Heart left ventricle (tissue), 16 donors: ENCODE results near the gene REV3L. TPM values are rescaled to one million over a fixed set of nuclear protein-coding genes. Genes with fewer than 3 reads are reported as not detected.

Experiments
- ATAC-seq, 4 donors: fragments of 200-7000 bp; cut with Tn5 transposase; one replicate each; pipeline ENCODE4 v1.9.1; 2020 to 2022; ENCODE audit warnings: moderate library complexity in 4 of 4, mild to moderate bottlenecking in 3 of 4, moderate number of reproducible peaks in 1 of 4
- DNase-seq, 5 donors: peaks; one replicate each; pipeline ENCODE4 v3.0.0-alpha.2; 2020
- H3K27ac ChIP-seq, 12 donors: fragments of 200-600 bp; sonication (generic) in 4 of 12; one replicate each; pipeline versions ENCODE4 v1.5.0 to v1.8.0; 2016 to 2022; ENCODE audit warnings: mild to moderate bottlenecking in 2 of 12
- H3K27me3 ChIP-seq, 9 donors: fragments of 200-600 bp; sonication (generic) in 2 of 9; one replicate each; pipeline versions ENCODE4 v1.5.1 to v1.8.0; 2016 to 2022; ENCODE audit warnings: mild to moderate bottlenecking in 3 of 9
- H3K36me3 ChIP-seq, 9 donors: fragments of 200-600 bp; sonication (generic) in 2 of 9; one replicate each; pipeline versions ENCODE4 v1.5.0 to v1.8.0; 2018 to 2022; ENCODE audit warnings: mild to moderate bottlenecking in 2 of 9
- H3K4me1 ChIP-seq, 12 donors: fragments of 200-600 bp; sonication (generic) in 4 of 12; one replicate each; pipeline versions ENCODE4 v1.5.0 to v1.8.0; 2016 to 2022; ENCODE audit warnings: mild to moderate bottlenecking in 3 of 12
- H3K4me3 ChIP-seq, 12 donors: fragments of 200-600 bp; sonication (generic) in 4 of 12; one replicate each; pipeline versions ENCODE4 v1.5.0 to v1.8.0; 2017 to 2022; ENCODE audit warnings: mild to moderate bottlenecking in 9 of 12, moderate library complexity in 4 of 12
- H3K9me3 ChIP-seq, 12 donors: fragments of 200-600 bp; sonication (generic) in 4 of 12; one replicate each; pipeline versions ENCODE4 v1.5.0 to v1.8.0; 2016 to 2022; ENCODE audit warnings: mild to moderate bottlenecking in 1 of 12
- CTCF ChIP-seq, 12 donors: fragments of 200-600 bp; sonication (generic) in 4 of 12; IDR thresholded peaks; one replicate each; pipeline versions ENCODE4 v1.5.0 to v1.8.0; 2018 to 2022; ENCODE audit warnings: antibody characterized with exemption in 12 of 12, mild to moderate bottlenecking in 5 of 12
- POLR2A ChIP-seq, 2 donors: fragments of 450-650 bp; IDR thresholded peaks; one replicate each; pipeline ENCODE4 v1.6.1; 2017; ENCODE audit warnings: antibody characterized with exemption in 2 of 2, mild to moderate bottlenecking in 2 of 2, moderate library complexity in 2 of 2
- WGBS, 4 donors: extraction: QIAGEN DNeasy Blood & Tissue Kit in 2 of 4; methylation state at CpG; one replicate each; pipeline versions ENCODE4 v1.1.5 to v1.1.7; 2013 to 2018; 5-methylcytosine and 5-hydroxymethylcytosine counted together
- intact Hi-C, 10 donors: fragments of 100-400 bp; cut with DNase I; formaldehyde crosslinking; loops; one replicate each; pipeline versions ENCODE4 v1.11.1 to v1.14.2; 2022
- polyA plus RNA-seq, 2 donors: library from polyadenylated mRNA; stranded (reverse); fragments of 200-250 nt; gene quantifications; one replicate each; pipeline ENCODE4 v1.2.3, GENCODE V29; 2013
- total RNA-seq, 9 donors: library from RNA; depleted of rRNA in 2 of 9; stranded (reverse); fragments of >200 nt in 2 of 9; fragmentation: NEBNext Ultra II Directional in 3 of 9; extraction: Animal tissue kit (Norgen Biotek cat#: 25700) in 3 of 9; gene quantifications; one replicate each; pipeline versions ENCODE4 v1.1.0 to v1.2.4, GENCODE V29; 2016 to 2023
- donor health status: ischemic (EF 13 %, LVEDD 7.1; RV severe dilation, severe dysfunction).
- donor health status: healthy with polysubstance abuse.
- donor health status: DM: no; HTN: yes; CAD: no.
- donor health status: DM: no; HTN: no; CAD: no.
- donor health status: ischemic (EF 25% LVEDD 6.9; RV normal size, moderate dysfunction).
- donor health status: ischemic (EF 25% LVEDD 5.7; RV mildly dilated, moderate dysfunction).
- donor health status: healthy.
- donor health status: DM: yes; HTN: yes; CAD: no.
- donor health status: ischemic (EF 35%, LVEDD 5.7; RV mildly dilated, moderate dysfunction).
- donor health status: nonischemic (EF 11% LVEDD 7.7; RV severe dilation, severe dysfunction).
- donor health status: DM: yes; HTN: yes; CAD: no.
- donor health status: PGD.
- donor health status: ischemic (EF 29% LVEDD 5.4; RV normal size, mild dysfunction).
- donor health status: nonischemic (EF 23%, LVEDD 6.1; RV moderate dilation, normal function).

REV3L gene
- total and polyA plus RNA-seq, 11 donors, result 6.1 to 20.0 (median 13.0) TPM

- H3K27me3 ChIP-seq, result peaks cover 0 to 10% (median 0%) of the 10 kb centered on the region in 9 donors
- 87 to 91% (median 88%) methylated on average over 6 of the region's 6 CpGs for WGBS, 4 donors
- ATAC-seq, result no peak
These were observed 228.2 kb downstream of the REV3L start for GRCh38 chr6:111254779-111255166.

GRCh38 chr6:111254004-111254778 is 228.8 kb downstream of the REV3L start:
- DNase-seq (no peak), ATAC-seq (no peak)
- no peak overlapping the region for H3K27ac ChIP-seq
- H3K36me3 ChIP-seq, result no peaks in the 10 kb centered on the region
- peaks cover 0 to 10% (median 0%) of the 10 kb centered on the region in 9 donors for H3K27me3 ChIP-seq
- H3K4me3 ChIP-seq, result no peak overlapping the region
- peaks cover 0 to 10% (median 0%) of the 10 kb centered on the region in 12 donors for H3K4me1 ChIP-seq
- WGBS, 4 donors, result 72 to 80% (median 75%) methylated on average over 9 of the region's 9 CpGs
- H3K9me3 ChIP-seq, result no peaks in the 10 kb centered on the region
- intact Hi-C loops, result loop anchor here in 3 of 10 donors (10.0 kb wide), 2 partner anchors 391 to 791 kb away; no protein-coding TSS in a partner anchor
- TF ChIP-seq CTCF (IDR thresholded peaks at IDR 0.05), result no peak
- TF ChIP-seq POLR2A (IDR thresholded peaks at IDR 0.05), result no peak

More at GRCh38 chr6:111254779-111255166, 228.2 kb downstream of the REV3L start:
- DNase-seq, result no peak
- Histone ChIP-seq H3K4me1 (peaks cover 0 to 11% (median 3%) of the 10 kb centered on the region in 12 donors), H3K9me3 (no peaks in the 10 kb centered on the region), H3K4me3 (no peak overlapping the region), H3K27ac (no peak overlapping the region), H3K36me3 (no peaks in the 10 kb centered on the region)
- TF ChIP-seq CTCF (IDR thresholded peaks at IDR 0.05) (no peak), POLR2A (IDR thresholded peaks at IDR 0.05) (no peak)
- intact Hi-C loops, result loop anchor here in 8 of 10 donors (5.0 to 10.0 kb wide), 5 partner anchors 228 to 790 kb away; partner anchors contain the start of gene REV3L (in 3 of the 8)

GRCh38 chr6:111252726-111253125 is 230.3 kb downstream of the REV3L start:
- ATAC-seq, result no peak
- 84 to 91% (median 87%) methylated on average over 3 of the region's 3 CpGs for WGBS, 4 donors

More at GRCh38 chr6:111252726-111253125, 230.3 kb downstream of the REV3L start:
- Histone ChIP-seq H3K9me3 (no peaks in the 10 kb centered on the region), H3K27me3 (peaks cover 0 to 10% (median 0%) of the 10 kb centered on the region in 9 donors), H3K4me1 (peaks cover 0 to 5% (median 0%) of the 10 kb centered on the region in 12 donors), H3K4me3 (no peak overlapping the region), H3K36me3 (no peaks in the 10 kb centered on the region), H3K27ac (no peak overlapping the region)
- DNase-seq, result no peak
- TF ChIP-seq CTCF (IDR thresholded peaks at IDR 0.05) (no peak), POLR2A (IDR thresholded peaks at IDR 0.05) (no peak)
- intact Hi-C loops, result loop anchor here in 3 of 10 donors (10.0 kb wide), 2 partner anchors 392 to 792 kb away; no protein-coding TSS in a partner anchor
